ENCODE measurements around the gene FBXL14. TPM values are rescaled to one million over a fixed set of nuclear protein-coding genes. Genes with fewer than 3 reads are reported as not detected.

The FBXL14 gene
- total and polyA plus RNA-seq, 9 of the 15 experiments (the other 6 are each of a cell fraction or from before 2014, with no cell fraction given), result 0.13 to 9.8 (median 3.3) TPM

- TF ChIP-seq ZNF318 (IDR thresholded peaks at IDR 0.05; ENCODE audit: borderline replicate concordance in 1 of 2, low read depth in 1 of 2) (no peak), MAFF (IDR thresholded peaks at IDR 0.05; ENCODE audit: low read length) (no peak), TRIM25 (IDR thresholded peaks at IDR 0.05; ENCODE audit: borderline replicate concordance) (no peak), C11orf30 (IDR thresholded peaks at IDR 0.05; ENCODE audit: low read depth) (no peak), NFE2 (IDR thresholded peaks at IDR 0.05; ENCODE audit: low read depth) (no peak), ZFX (CRISPR knock-in tag; IDR thresholded peaks at IDR 0.05) (no peak), DLX4 (CRISPR knock-in tag; IDR thresholded peaks at IDR 0.05) (no peak), TAF9B (IDR thresholded peaks at IDR 0.05; ENCODE audit: partially characterized antibody) (no peak)
Observed at GRCh38 chr12:1632702-1633101, 38.3 kb upstream of the FBXL14 start (continued).
